H7 (cell line): ENCODE measurements around the gene SAE1. TPM values are rescaled to one million over a fixed set of nuclear protein-coding genes. Genes with fewer than 3 reads are reported as not detected.

Experiments
- DNase-seq: peaks from one replicate; pipeline ENCODE4 v3.0.0; 2012
- H3K27me3 ChIP-seq: 2 replicates; pipeline ENCODE4 v1.6.0; 2011; ENCODE audit warnings: mild to moderate bottlenecking, low read length; ENCODE audit not compliant: control insufficient read depth, insufficient read depth
- H3K36me3 ChIP-seq: replicated peaks from 2 replicates; pipeline ENCODE4 v1.5.1; 2011; ENCODE audit warnings: low read length; ENCODE audit not compliant: control insufficient read depth, insufficient read depth
- H3K4me3 ChIP-seq: 2 replicates; pipeline ENCODE4 v1.5.1; 2011; ENCODE audit warnings: low read depth, mild to moderate bottlenecking, control low read depth, low read length, moderate library complexity; ENCODE audit not compliant: insufficient read depth
- total RNA-seq: library from RNA; depleted of rRNA; stranded (reverse); fragments of >200 nt; shearing (Covaris generic); gene quantifications from 2 replicates; pipeline ENCODE4 v1.2.3, GENCODE V29; 2014

The SAE1 gene
- total RNA-seq, 1 experiment from 2014 or later, result 298 TPM

- Histone ChIP-seq H3K4me3 (peak overlapping the region; percentile 85), H3K36me3 (peaks cover 1% of the 10 kb centered on the region), H3K27me3 (peaks cover 9% of the 10 kb centered on the region)
- DNase-seq, result peak; percentile 99
Observed at GRCh38 chr19:47225746-47226425, 95.3 kb downstream of the SAE1 start.

- H3K36me3 ChIP-seq, result peaks cover 1% of the 10 kb centered on the region
- peaks cover 12% of the 10 kb centered on the region for H3K27me3 ChIP-seq
- peak overlapping the region; percentile 85 for H3K4me3 ChIP-seq
- DNase-seq, result no peak
Observed at GRCh38 chr19:47226426-47227351, 96.1 kb downstream of the SAE1 start.

GRCh38 chr19:47227352-47228167, 96.9 kb downstream of the SAE1 start:
- peak overlapping the region; percentile 85 for H3K4me3 ChIP-seq
- DNase-seq, result peak; percentile 96
- no peaks in the 10 kb centered on the region for H3K36me3 ChIP-seq
- peaks cover 12% of the 10 kb centered on the region for H3K27me3 ChIP-seq

GRCh38 chr19:47228168-47228936, 97.7 kb downstream of the SAE1 start:
- no peaks in the 10 kb centered on the region for H3K36me3 ChIP-seq
- peak; percentile 80 for DNase-seq
- H3K27me3 ChIP-seq, result peaks cover 12% of the 10 kb centered on the region
- peak overlapping the region; percentile 85 for H3K4me3 ChIP-seq

- peak; percentile 30 for DNase-seq
- Histone ChIP-seq H3K4me3 (peak overlapping the region; percentile 85), H3K36me3 (no peaks in the 10 kb centered on the region), H3K27me3 (peaks cover 12% of the 10 kb centered on the region)
Observed at GRCh38 chr19:47228937-47229675, 98.5 kb downstream of the SAE1 start.

GRCh38 chr19:47229676-47230053, 99.0 kb downstream of the SAE1 start:
- peak; percentile 37 for DNase-seq
- Histone ChIP-seq H3K4me3 (peak overlapping the region; percentile 85), H3K27me3 (peaks cover 12% of the 10 kb centered on the region), H3K36me3 (no peaks in the 10 kb centered on the region)

GRCh38 chr19:47230054-47230920, 99.7 kb downstream of the SAE1 start:
- H3K4me3 ChIP-seq, result peak overlapping the region; percentile 85
- H3K36me3 ChIP-seq, result no peaks in the 10 kb centered on the region
- peaks cover 12% of the 10 kb centered on the region for H3K27me3 ChIP-seq
- peak; percentile 93 for DNase-seq

GRCh38 chr19:47230921-47231214, 100.2 kb downstream of the SAE1 start, which contains the start of gene BBC3:
TSS of gene BBC3 (minus strand) at chr19:47231199. CDS start at chr19:47228431, 2,768 bp downstream.
- DNase-seq, result no peak
- Histone ChIP-seq H3K4me3 (peak within 1 kb of the TSS; percentile 85), H3K27me3 (peaks cover 12% of the 10 kb centered on the region), H3K36me3 (no peaks in the 10 kb centered on the region)

- Histone ChIP-seq H3K27me3 (peaks cover 12% of the 10 kb centered on the region), H3K36me3 (no peaks in the 10 kb centered on the region), H3K4me3 (peak overlapping the region; percentile 44)
- DNase-seq, result peak; percentile 96
Observed at GRCh38 chr19:47231215-47232054, 100.8 kb downstream of the SAE1 start.

- DNase-seq, result peak; percentile 16
- no peak overlapping the region for H3K4me3 ChIP-seq
- H3K36me3 ChIP-seq, result no peaks in the 10 kb centered on the region
- peaks cover 12% of the 10 kb centered on the region for H3K27me3 ChIP-seq
Observed at GRCh38 chr19:47232422-47233211, 102.0 kb downstream of the SAE1 start.

- Histone ChIP-seq H3K36me3 (no peaks in the 10 kb centered on the region), H3K4me3 (no peak overlapping the region), H3K27me3 (peaks cover 26% of the 10 kb centered on the region)
- DNase-seq, result no peak
Observed at GRCh38 chr19:47236072-47236675, 105.5 kb downstream of the SAE1 start.
